MM.1S (cell line): ENCODE results near the gene IQCN.

Experiments
- EZH2 ChIP-seq: fragments of 300-600 bp; sonication (generic); optimal IDR thresholded peaks from 2 replicates; pipeline ENCODE3; 2017; ENCODE audit warnings: low read depth, mild to moderate bottlenecking, antibody characterized with exemption, low read length, mixed read lengths
- EZH2phosphoT487 ChIP-seq: fragments of 300-600 bp; sonication (generic); IDR thresholded peaks from 2 replicates; pipeline ENCODE4 v1.6.1; 2018; ENCODE audit warnings: antibody characterized with exemption, low read length
- TF ChIP-seq, protein P1 (sequence below): fragments of 300-600 bp; sonication (generic); IDR thresholded peaks from 2 replicates; pipeline ENCODE4 v1.5.1; 2016; ENCODE audit warnings: antibody characterized with exemption, low read length, mixed read lengths

- TF ChIP-seq, protein P1, sequence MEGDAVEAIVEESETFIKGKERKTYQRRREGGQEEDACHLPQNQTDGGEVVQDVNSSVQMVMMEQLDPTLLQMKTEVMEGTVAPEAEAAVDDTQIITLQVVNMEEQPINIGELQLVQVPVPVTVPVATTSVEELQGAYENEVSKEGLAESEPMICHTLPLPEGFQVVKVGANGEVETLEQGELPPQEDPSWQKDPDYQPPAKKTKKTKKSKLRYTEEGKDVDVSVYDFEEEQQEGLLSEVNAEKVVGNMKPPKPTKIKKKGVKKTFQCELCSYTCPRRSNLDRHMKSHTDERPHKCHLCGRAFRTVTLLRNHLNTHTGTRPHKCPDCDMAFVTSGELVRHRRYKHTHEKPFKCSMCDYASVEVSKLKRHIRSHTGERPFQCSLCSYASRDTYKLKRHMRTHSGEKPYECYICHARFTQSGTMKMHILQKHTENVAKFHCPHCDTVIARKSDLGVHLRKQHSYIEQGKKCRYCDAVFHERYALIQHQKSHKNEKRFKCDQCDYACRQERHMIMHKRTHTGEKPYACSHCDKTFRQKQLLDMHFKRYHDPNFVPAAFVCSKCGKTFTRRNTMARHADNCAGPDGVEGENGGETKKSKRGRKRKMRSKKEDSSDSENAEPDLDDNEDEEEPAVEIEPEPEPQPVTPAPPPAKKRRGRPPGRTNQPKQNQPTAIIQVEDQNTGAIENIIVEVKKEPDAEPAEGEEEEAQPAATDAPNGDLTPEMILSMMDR = no peak
- TF ChIP-seq EZH2phosphoT487 (no peak), EZH2 (no peak)
Observed at GRCh38 chr19:18232540-18233223, 41.6 kb downstream of the IQCN start.
